ENCODE data around the gene SMCO4.

The SMCO4 gene

DNA sequence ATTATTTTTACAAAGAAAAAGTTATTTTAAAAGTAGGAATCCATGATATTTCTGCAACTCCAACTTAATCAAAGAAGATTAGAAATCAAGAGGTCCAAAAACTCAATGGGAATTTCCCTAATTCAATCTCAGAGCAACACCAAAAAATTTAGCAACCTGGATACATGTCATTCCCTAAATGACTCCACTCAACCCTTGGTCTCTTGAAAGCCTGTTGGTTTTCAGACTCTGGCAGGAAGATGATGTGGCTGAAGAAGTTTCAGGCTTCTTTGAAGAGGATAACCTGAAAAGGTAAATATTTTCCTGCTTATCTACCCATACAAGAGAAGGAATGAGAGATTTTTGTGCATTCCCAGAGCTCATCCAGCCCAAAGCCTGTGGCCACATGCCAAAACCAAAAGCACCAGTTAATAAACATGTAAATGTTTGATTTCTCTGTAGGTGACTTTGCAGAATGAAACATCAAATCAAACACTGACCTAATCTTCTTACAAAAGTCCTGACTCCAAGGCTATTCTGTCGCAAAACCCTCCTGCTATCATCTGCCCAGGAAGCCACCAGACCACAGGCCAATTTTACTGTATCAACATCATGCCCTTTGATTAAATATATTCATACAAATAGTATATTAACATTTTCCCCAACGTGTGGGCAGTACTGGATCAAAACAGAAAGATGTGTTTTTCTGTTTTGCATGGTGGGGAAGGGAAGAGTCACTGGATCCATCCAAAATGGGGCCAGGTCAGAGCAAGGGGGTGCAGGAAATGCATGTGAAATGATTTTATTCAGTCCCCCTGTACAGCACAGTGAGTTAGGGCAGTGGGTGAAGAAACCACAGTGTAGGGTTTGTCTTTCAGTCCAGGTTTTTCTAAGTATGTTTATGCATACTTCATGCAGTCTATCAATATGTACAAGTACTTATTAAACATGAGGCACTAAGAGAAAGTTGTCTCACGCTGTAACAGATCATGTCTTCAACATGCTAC, 38.8 kb downstream of the SMCO4 start:
- H3K4me3 ChIP-seq (ENCODE audit: low read length) = no peak overlapping the region
- DNase-seq (ENCODE audit: low read depth) = no peak
- TF ChIP-seq, protein P1, sequence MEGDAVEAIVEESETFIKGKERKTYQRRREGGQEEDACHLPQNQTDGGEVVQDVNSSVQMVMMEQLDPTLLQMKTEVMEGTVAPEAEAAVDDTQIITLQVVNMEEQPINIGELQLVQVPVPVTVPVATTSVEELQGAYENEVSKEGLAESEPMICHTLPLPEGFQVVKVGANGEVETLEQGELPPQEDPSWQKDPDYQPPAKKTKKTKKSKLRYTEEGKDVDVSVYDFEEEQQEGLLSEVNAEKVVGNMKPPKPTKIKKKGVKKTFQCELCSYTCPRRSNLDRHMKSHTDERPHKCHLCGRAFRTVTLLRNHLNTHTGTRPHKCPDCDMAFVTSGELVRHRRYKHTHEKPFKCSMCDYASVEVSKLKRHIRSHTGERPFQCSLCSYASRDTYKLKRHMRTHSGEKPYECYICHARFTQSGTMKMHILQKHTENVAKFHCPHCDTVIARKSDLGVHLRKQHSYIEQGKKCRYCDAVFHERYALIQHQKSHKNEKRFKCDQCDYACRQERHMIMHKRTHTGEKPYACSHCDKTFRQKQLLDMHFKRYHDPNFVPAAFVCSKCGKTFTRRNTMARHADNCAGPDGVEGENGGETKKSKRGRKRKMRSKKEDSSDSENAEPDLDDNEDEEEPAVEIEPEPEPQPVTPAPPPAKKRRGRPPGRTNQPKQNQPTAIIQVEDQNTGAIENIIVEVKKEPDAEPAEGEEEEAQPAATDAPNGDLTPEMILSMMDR (conservative IDR thresholded peaks at IDR 0.05; ENCODE audit: low read depth, low read length) = no peak

DNA sequence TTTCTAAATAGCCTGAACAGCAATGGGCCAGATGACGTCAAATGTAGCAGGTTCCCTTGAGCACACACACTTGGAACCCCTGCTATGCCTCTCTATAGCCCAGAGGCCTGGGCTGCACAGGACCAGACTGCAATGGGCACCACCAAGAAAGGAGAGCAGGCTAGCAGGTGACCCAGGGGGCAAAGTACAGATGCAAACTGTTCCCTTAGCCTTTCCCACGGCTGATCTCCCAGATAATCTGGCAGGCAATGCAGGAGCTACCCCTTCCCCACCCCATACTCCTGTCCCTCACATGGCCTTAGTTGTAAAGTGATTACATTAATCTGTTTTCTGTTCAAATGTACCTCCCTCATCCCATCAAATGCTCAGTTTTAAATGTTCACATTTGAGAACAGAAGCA, 41.3 kb downstream of the SMCO4 start:
- TF ChIP-seq, protein P1 (conservative IDR thresholded peaks at IDR 0.05; ENCODE audit: low read depth, low read length) = no peak
- DNase-seq (ENCODE audit: low read depth) = peak; percentile 19

DNA sequence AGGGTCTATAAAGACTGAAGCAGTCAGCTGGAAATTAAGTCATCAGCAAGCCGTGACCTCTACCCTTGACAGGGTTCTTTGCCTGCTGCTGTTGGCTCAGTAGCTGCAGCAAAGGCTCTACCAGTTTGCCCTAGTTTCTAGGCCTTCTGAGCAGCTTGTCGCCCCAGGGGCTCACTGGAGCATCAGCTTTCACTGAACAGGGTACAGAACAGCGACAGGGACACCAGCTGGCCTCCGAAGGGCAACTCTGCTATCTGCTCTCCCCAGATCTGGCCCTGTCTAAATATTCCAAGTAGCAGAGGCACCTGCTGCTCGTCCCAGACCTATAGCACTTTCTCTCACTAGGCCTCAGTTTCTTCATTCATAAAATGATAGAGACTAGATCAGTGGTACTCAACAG, 42.4 kb downstream of the SMCO4 start:
- DNase-seq (ENCODE audit: low read depth) = no peak
- no peak overlapping the region for H3K4me3 ChIP-seq (ENCODE audit: low read length)
- TF ChIP-seq, protein P1 (conservative IDR thresholded peaks at IDR 0.05; ENCODE audit: low read depth, low read length) = no peak

More for the DNA sequence above, 41.3 kb downstream of the SMCO4 start:
- no peak overlapping the region for H3K4me3 ChIP-seq (ENCODE audit: low read length)

DNA sequence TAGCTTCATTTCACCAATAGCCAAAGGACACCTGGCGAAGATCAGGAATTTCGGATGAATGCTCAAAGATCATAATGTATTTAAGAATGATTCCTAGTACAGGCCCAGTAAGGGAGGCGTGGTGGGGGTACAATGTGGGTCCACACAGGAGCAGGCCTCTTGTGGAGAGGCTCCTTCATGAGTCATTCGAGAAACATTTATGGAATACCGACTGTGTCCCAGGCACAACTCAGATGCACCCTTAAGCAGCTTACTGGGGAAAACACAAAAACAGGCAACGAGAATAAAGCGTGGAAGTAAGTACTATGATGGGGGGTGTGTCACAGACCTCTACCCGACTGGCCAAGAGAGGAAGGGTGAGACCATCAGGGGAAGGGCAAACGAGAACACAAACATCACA, 44.5 kb downstream of the SMCO4 start:
- TF ChIP-seq, protein P1 (conservative IDR thresholded peaks at IDR 0.05; ENCODE audit: low read depth, low read length) = no peak
- DNase-seq (ENCODE audit: low read depth) = peak; percentile 86
- no peak overlapping the region for H3K4me3 ChIP-seq (ENCODE audit: low read length)

DNA sequence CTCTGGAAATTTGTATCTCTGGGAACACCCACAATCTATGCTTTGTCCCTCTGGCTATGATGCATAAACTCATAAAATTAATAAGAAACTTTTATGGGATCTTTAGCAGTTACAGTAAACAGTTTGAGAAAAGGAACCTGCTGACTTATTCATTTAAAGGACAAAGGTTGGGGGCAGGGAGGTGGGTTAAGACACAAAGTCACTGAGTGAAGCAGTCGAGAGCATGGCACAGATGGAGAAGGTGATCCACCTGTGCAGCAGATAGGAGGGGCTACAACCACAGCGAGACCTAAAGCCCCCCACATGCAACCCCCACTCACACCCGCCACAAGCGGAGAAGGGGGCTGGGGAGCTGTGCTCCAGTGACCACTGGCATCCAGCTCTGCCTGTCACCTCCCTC, 45.0 kb downstream of the SMCO4 start:
- no peak overlapping the region for H3K4me3 ChIP-seq (ENCODE audit: low read length)
- TF ChIP-seq, protein P1 (conservative IDR thresholded peaks at IDR 0.05; ENCODE audit: low read depth, low read length) = no peak
- DNase-seq (ENCODE audit: low read depth) = no peak

DNA sequence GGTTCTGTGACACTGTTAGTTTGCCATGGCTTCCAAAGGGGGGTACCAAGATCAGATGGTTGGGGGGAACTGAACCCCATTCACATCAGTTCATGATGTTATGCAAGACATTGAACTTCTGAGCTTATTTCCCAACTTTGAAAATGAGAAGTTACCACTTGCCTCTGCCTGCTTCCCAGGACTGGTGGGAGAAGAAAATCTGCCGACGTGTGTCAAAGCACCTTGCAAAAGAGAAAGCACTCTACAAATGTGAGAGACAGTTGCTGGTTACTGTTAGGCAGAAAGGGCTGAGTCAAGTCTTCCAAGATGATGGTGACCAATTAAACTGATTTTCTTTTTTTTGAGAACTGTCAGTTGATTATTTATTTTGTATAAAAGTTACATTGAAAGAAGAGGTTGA, 45.6 kb downstream of the SMCO4 start:
- DNase-seq (ENCODE audit: low read depth) = no peak
- H3K4me3 ChIP-seq (ENCODE audit: low read length) = no peak overlapping the region
- TF ChIP-seq, protein P1 (conservative IDR thresholded peaks at IDR 0.05; ENCODE audit: low read depth, low read length) = no peak

DNA sequence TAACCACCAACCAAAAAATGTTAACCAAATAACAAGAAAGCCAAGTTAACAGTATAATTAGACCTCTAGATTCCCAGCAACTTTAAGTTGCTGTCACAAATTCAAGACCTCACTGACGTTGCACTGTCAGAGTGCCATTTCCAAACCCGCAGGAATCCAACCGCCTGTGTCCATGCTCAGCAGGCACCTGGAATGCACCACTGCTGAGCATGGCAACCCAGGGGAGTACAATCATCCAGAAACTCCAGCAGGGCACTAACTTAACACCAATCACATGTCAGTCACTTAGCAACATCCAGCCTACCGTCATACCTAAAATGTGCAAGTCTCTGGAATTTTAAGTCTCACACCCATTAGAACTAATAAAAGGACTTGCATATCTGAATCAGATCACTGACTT, 48.8 kb downstream of the SMCO4 start:
- DNase-seq (ENCODE audit: low read depth) = peak; percentile 92
- TF ChIP-seq, protein P1 (conservative IDR thresholded peaks at IDR 0.05; ENCODE audit: low read depth, low read length) = no peak
- no peak overlapping the region for H3K4me3 ChIP-seq (ENCODE audit: low read length)

All from retinal pigment epithelial cell (primary cell).